Left colon (tissue), 2 donors: ENCODE results near the gene SOD2. TPM values are rescaled to one million over a fixed set of nuclear protein-coding genes. Genes with fewer than 3 reads are reported as not detected.
A peak's percentile ranks its signal among the peaks of the same experiment; 100 is the strongest.
"Not testable (repeated sequence)": the region's sequence is repeated elsewhere in the genome, so short reads cannot be mapped to it uniquely, and the experiment has no call there.

Source experiments
- ATAC-seq: fragments of 200-7000 bp; cut with Tn5 transposase; one replicate; pipeline ENCODE4 v1.9.1; 2020; ENCODE audit warnings: mild to moderate bottlenecking, moderate library complexity
- DNase-seq, 2 donors: peaks; one replicate each; pipeline ENCODE4 v3.0.0-alpha.2; 2020
- intact Hi-C, 2 donors: fragments of 100-400 bp; cut with DNase I in 1 of 2; cut with micrococcal nuclease in 1 of 2; formaldehyde crosslinking; loops; one replicate each; pipeline versions ENCODE4 v1.11.2 to v1.14.0; 2022; cut with DNase I, micrococcal nuclease
- total RNA-seq, 2 donors: library from RNA; stranded (reverse); fragmentation: NEBNext Ultra II Directional; extraction: Animal tissue kit (Norgen Biotek cat#: 25700); gene quantifications; one replicate each; pipeline ENCODE4 v1.2.1, GENCODE V29; 2021
- donor health status: DM: no; HTN: no; CAD: no.
- donor health status: DM: yes; HTN: yes; CAD: no.

Gene SOD2
- total RNA-seq, 2 donors from 2014 or later: 284 to 402 TPM

DNA sequence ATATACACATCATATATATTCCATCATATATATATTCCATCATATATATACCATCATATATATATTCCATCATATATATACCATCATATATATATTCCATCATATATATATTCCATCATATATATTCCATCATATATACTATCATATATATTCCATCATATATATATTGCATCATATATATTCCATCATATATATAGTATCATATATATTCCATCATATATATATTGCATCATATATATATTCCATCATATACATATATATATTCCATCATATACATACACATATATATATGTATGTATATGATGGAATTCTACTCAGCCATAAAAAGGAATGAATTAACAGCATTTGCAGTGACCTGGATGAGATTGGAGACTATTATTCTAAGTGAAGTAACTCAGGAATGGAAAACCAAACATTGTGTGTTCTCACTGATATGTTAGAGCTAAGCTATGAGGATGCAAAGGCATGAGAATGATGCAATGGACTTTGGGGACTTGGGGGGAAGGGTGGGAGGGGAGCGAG lies 29.6 kb downstream of the SOD2 start:
- intact Hi-C loops, ATAC-seq, DNase-seq: not testable (repeated sequence)

DNA sequence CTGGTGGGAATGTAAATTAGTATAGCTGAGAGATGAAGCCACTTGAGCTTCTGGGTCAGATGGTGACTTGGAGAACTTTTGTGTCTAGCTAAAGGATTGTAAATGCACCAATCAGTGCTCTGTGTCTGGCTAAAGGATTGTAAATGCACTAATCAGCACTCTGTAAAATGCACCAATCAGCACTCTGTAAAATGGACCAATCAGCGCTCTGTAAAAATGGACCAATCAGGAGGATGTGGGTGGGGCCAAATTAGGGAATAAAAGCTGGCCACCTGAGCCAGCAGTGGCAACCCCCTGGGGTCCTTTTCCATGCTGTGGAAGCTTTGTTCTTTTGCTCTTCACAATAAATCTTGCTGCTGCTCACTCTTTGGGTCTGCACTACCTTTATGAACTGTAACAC lies 31.1 kb downstream of the SOD2 start:
- intact Hi-C loops: not testable (repeated sequence)

DNA sequence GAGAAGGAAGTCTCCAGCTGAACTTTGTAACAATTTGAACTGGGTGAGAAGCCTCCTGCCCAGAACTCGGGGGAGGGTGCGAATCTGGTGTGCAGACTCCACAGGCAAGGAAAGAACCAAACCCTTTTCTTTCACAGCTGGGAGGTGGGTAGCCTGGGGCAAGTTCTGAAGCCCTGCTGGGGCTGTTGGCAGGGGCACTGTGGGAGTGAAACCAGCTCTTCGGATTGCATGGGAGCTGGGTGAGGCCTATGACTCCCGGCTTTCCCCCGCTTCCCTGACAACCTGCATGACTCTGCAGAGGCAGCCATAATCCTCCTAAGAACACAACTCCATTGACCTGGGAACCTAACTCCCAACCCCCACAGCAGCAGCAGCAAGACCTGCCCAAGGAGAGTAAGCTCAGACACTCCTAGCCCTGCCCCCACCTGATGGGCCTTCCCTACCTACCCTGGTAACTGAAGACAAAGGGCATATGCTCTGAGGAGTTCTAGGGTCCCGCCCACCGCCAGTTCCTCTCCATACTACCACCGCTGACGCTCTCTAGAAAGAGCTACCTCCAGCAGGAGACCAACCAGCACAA lies 37.5 kb downstream of the SOD2 start:
- DNase-seq: peak in 1 of 2 donors; percentile 12
- ATAC-seq: peak; percentile 44
- intact Hi-C loops: no loop called here

More for the DNA sequence above, 31.1 kb downstream of the SOD2 start:
- not testable (repeated sequence) for DNase-seq, ATAC-seq

GRCh38 chr6:159654483-159655098 lies 38.5 kb downstream of the SOD2 start:
- intact Hi-C loops: no loop called here
- ATAC-seq (peak; percentile 43), DNase-seq (no peak)

- intact Hi-C loops: no loop called here
- DNase-seq (no peak), ATAC-seq (no peak)
These were observed 42.7 kb downstream of the SOD2 start for GRCh38 chr6:159650314-159650713.

DNA sequence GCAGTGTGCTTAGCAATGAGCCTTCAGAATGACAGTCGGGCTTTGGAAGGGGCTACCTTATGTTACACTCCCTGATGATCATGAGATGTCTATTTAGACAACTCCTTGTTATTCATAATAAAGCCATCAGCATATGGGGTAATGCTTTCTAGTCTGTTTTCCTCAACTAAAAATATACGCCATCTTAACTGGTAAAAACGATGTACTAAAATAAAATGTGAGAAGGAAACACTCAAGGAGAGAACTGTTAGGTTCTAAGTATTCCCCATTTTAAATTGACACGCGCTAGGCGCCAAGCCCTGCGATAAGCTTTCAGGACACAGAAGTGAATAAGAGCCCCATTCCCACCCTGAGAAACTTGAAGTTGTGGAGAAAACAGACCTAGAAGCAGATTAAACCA lies 43.6 kb downstream of the SOD2 start:
- intact Hi-C loops: no loop called here
- ATAC-seq (no peak), DNase-seq (no peak)

DNA sequence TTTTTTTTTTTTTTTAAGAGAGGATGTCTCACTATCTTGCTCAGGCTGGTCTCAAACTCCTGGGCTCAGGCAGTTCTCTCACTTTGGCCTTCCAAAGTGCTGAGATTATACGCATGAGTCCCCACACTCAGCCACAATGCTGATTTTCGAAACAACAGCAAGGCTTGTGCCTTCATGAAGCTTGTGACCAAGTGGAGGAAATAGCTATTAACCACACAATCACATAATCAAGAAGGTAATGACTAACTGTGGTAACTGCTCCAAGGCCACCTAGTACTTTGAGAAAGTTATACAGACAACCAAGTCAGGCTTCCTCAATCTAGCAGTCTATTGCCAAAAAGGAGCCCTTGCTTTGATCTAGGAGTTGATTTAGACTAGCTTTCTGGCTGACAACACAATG lies 46.3 kb downstream of the SOD2 start:
- intact Hi-C loops: no loop called here
- DNase-seq (no peak), ATAC-seq (no peak)

DNA sequence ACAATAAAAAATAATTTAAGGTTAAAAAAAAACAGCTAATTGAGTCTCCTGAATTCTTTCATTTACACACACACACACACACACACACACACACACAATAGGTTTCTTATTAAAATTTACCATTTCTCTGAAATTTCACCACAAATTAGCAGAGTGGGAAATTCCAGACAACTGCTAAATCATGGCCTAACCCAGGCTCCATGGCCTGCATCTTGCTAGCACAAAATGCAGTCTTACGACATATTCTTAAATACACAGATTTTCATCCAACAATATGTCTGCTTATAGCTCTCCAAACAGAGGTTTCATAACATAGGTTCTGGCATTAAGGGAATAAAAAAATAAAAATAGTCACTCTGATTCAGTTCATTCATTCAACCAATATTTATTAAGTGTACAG lies 46.9 kb downstream of the SOD2 start:
- no peak for DNase-seq
- no peak for ATAC-seq
- intact Hi-C loops: no loop called here

DNA sequence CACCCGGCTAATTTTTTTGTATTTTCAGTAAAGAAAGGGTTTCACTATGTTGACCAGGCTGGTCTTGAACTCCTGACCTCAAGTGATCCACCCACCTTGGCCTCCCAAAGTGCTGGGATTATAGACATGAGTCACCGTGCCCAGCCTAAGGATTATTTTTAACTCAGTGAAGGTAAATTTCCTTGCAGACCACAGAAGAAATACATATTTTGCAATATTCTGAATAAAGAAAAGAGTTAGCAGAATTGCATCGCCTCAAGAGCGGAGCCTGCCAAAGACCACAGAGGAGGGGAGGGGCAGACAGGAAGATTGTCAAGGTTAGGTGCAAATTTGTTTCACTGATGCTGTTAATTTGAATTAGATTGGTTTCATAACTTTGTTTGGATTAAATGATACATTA lies 47.4 kb downstream of the SOD2 start:
- intact Hi-C loops: no loop called here
- DNase-seq: no peak
- no peak for ATAC-seq

Other genes starting within 250 kb of the SOD2 start
- 10 to 100 TPM; 73.4 to 79.3 TPM for gene WTAP, start 34.3 kb upstream of the SOD2 start, total RNA-seq
- gene ACAT2, start 68.8 kb upstream of the SOD2 start, total RNA-seq: 100 to 1,000 TPM in 1 of 2 donors, 10 to 100 TPM in 1; 72.8 to 114 TPM
- 100 to 1,000 TPM; 165 to 172 TPM for gene TCP1, start 96.4 kb upstream of the SOD2 start, total RNA-seq
- 10 to 100 TPM; 66.9 to 72.5 TPM for gene MRPL18, start 97.2 kb upstream of the SOD2 start, total RNA-seq
- gene PNLDC1, start 107.0 kb upstream of the SOD2 start, total RNA-seq: not detected
- not detected for gene MAS1, start 197.7 kb upstream of the SOD2 start, total RNA-seq